HG03558 (cell line): ENCODE results near the gene MIOX.
"Not testable (repeated sequence)": the region's sequence is repeated elsewhere in the genome, so short reads cannot be mapped to it uniquely, and the experiment has no call there.

Experiments
- ATAC-seq: cut with Tn5 transposase; IDR thresholded peaks from one replicate; pipeline ENCODE4 v1.9.1; 2021; ENCODE audit warnings: moderate number of reproducible peaks; ENCODE audit not compliant: unreplicated experiment; ENCODE audit errors: extremely low read depth

MIOX gene

GRCh38 chr22:50526108-50526833, 39.6 kb downstream of the MIOX start:
- ATAC-seq = no peak

- no peak for ATAC-seq
Measured at GRCh38 chr22:50526834-50527801, 40.5 kb downstream of the MIOX start.

GRCh38 chr22:50527921-50528681, 41.4 kb downstream of the MIOX start:
- no peak for ATAC-seq

DNA sequence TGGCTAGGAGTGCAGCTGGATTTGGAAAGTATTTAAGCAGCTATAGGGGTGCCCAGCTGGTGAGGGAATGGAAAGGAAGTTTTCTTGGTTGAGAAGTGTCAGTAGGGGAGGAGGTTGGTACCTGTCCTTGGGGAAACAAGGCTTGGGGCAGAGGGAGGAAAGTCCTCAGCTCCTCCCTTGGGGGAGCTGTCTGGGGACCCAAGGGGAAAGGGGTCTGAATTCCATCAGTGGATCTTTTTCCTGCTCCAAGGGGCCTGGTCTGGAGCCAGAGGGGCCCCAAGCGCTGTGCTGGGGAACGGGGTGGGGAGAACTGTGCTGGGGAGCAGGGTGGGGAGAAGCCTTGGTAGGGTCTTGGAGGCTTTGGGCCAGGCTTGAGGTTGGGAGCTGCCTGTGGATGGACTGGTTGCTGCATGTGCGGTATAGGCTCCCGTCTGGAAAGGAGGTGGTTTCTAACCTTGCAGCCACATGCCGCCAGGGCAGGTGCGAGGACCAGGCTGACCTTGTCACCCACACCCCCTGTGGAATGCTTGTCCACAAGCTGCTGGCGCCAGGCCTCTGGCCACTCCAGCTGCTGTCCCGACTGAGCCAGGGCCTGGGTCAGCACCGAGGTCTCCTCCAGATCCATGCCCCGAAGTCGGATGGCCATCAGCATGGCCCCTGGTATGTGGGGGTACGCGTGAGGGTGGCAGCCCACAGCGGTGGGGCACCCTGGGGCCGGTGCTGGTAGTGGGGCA, 42.2 kb downstream of the MIOX start:
- ATAC-seq = no peak

DNA sequence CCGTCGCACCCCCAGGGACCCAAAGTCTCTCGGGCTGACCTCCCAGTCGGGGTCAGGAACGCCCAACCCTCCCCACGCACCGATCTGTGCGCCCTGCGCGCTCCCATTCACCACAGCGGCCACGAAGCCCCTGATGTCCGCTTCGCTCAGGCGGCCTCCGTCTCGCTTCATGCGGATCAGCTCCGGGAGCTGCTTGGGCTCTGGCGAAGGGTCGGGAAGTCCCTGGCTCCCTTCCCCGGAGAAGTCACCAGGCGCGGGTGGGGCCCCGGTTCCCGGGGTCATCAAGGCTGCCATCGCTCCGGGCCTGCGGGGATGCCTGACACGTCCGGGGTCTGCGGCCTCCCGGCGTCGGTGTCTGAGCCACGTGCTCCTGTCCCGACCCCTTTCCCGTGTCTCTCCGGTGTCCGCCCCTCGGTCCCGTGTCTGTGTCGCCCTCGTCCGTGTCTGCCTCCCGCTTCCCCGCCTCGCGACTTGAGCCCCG, 42.8 kb downstream of the MIOX start:
- ATAC-seq = no peak

DNA sequence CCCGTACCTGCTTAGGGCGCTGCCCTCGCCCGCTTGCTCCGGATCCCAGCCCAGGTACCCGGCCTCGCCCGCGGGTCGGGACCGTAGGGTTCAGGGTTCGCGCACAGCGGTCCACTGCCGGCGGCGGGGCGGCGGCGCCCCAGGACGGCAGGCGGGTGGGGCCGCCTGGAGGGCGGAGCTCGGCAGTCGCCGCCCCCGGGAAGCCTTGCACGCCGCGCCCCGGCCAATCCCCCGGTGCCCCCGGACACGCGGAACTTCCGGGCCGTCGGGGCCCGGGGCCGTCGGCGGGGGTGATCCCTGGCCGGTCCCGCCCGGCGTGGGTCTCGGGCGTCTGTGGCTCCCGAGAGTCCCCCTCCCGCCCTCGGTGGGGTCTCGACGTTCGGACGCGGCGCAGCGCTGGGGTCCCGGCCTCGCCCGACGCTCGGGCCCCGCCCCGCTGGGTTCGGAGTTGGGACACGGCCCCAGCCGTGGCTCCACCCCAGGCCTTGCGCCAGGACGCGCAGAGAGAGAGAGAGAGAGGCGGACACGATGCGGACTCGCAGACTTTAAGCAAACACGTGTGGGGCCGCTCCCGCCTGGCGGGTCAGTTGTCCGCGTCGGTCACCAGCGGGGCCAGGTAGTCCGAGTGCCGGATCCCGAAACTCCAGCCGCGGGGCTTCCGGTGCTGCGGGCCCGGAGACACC, 43.4 kb downstream of the MIOX start, which contains the start of gene TYMP:
TYMP (minus strand) TSS at position 116 of the 683 bp plus-strand sequence. CDS start 303 bp downstream, outside the sequence.
- no peak for ATAC-seq

GRCh38 chr22:50530580-50530876, 43.9 kb downstream of the MIOX start:
- ATAC-seq = no peak

DNA sequence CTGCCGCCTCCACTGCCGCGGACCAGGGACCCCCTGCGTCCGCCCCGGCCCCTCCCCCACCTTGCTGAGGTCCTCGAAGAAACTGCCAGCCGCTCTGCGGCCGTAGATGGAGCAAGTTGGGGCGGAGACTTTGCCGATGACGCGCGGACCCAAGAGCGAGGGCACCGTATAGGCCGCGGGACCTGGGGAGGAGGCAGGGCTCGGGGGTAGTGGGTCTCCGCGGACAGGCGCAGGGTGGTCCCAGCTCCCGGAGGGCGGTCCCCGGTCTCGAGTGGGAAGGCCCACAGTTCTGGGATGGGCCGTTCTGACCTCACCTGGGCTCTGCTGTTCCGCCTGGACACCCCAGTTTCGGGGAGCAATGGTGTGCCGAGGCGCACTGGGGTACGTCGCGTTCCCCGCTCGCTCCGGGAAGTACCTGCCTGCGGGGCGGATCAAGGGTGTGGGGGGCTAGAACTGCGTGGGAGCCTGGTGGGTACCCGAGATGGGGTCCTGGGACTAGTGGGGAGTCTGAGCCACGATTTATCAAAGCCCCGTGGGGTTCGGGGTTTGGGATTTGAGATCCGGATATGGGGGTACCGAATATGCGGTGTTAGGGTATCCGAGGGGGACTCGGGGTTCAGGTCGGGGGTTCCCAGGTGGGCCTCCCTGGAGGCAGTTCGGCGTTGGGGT, 44.4 kb downstream of the MIOX start:
- no peak for ATAC-seq

DNA sequence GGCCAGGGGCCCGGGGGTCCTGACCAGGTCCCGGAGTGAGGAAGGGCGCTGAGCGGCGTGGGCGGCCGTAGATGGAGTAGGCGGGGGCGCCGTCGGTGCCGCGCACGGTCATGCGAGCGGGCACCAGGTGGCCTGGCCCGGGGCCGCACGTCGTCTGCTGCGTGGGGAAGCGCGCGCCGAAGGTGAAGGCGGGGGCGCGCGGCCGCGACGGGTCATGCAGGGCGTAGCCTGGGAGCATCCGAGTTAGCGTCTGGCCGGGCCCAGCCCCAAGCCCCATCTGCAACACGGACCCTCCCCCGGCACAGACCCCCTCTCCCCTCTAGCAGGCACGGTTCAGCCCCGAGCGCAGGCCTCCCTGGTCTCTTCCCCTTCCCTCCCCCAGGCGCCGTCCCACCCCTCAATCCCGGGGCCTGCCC, 44.9 kb downstream of the MIOX start:
- ATAC-seq = no peak

GRCh38 chr22:50531962-50532674, 45.5 kb downstream of the MIOX start:
- no peak for ATAC-seq

GRCh38 chr22:50532824-50533796, 46.5 kb downstream of the MIOX start:
- no peak for ATAC-seq

- not testable (repeated sequence) for ATAC-seq
Measured at GRCh38 chr22:50533856-50534711, 47.4 kb downstream of the MIOX start.

- ATAC-seq = no peak
Measured at GRCh38 chr22:50535113-50535512, 48.5 kb downstream of the MIOX start.

GRCh38 chr22:50536226-50536625, 49.6 kb downstream of the MIOX start:
- ATAC-seq = no peak

- ATAC-seq = no peak
Measured at GRCh38 chr22:50537765-50538164, 51.1 kb downstream of the MIOX start.
